ENCODE results near the gene DHH. TPM values are rescaled to one million over a fixed set of nuclear protein-coding genes. Genes with fewer than 3 reads are reported as not detected.

The DHH gene
- total and polyA plus RNA-seq, 10 of the 15 experiments (the other 5 are each of a cell fraction or from before 2014, with no cell fraction given) = 0.01 TPM; not detected in 9

GRCh38 chr12:49060237-49061156 is 34.1 kb downstream of the DHH start, which contains the start of gene KMT2D (continued):
- no peak for TF ChIP-seq BCLAF1 (IDR thresholded peaks at IDR 0.05)
- peak; percentile 84 for TF ChIP-seq ZBTB40 (IDR thresholded peaks at IDR 0.05; ENCODE audit: borderline replicate concordance)
- no peak for TF ChIP-seq HDAC2 (IDR thresholded peaks at IDR 0.05)
- no peak; the same call in none of the 2 replicates for TF ChIP-seq SIN3A (IDR thresholded peaks at IDR 0.05; ENCODE audit: low read depth, low read length)
- no peak for TF ChIP-seq PRDM15 (CRISPR knock-in tag; IDR thresholded peaks at IDR 0.05)
- TF ChIP-seq NR2F1 (conservative IDR thresholded peaks at IDR 0.05) = peak; percentile 83
- TF ChIP-seq MLLT1 (IDR thresholded peaks at IDR 0.05) = peak; percentile 98
- 0 out of 4 replicates have a peak, but pooled peaks of 1 of the 2 experiments have one; percentile 6 for TF ChIP-seq CEBPB (IDR thresholded peaks at IDR 0.05; ENCODE audit: borderline replicate concordance in 1 of 2, low read depth in 2 of 2, low read length in 2 of 2)
- TF ChIP-seq NFXL1 (IDR thresholded peaks at IDR 0.05; ENCODE audit: borderline replicate concordance) = no peak
- TF ChIP-seq MEF2B (IDR thresholded peaks at IDR 0.05; ENCODE audit: partially characterized antibody, poor library complexity, severe bottlenecking) = peak; percentile 87
- TF ChIP-seq ETV6 (conservative IDR thresholded peaks at IDR 0.05 in 1 of 2, IDR thresholded peaks at IDR 0.05 in 1 of 2; ENCODE audit: borderline replicate concordance in 1 of 2, low read depth in 1 of 2) = no peak; a peak in 1 of 4 replicates
- peak; percentile 86 for TF ChIP-seq LARP7 (IDR thresholded peaks at IDR 0.05)
- TF ChIP-seq NFIC (IDR thresholded peaks at IDR 0.05; ENCODE audit: low read depth, low read length) = peak; percentile 31; the same call in 1 of the 2 replicates
- TF ChIP-seq CREB1 (IDR thresholded peaks at IDR 0.05; ENCODE audit: low read depth) = peak; percentile 97
- TF ChIP-seq ASH2L (IDR thresholded peaks at IDR 0.05; ENCODE audit: borderline replicate concordance, low read depth) = no peak
